OCI-LY3 (cell line): ENCODE measurements around the gene SETBP1.

Experiments
- H2AFZ ChIP-seq: fragments of 200-600, 300-600 bp; shearing (Covaris generic); 2 replicates; pipeline ENCODE4 v1.6.0; 2014; ENCODE audit warnings: antibody characterized with exemption, low read depth, low read length
- H3K27ac ChIP-seq: fragments of 200-600, 300-600 bp; sonication (generic); 2 replicates; pipeline ENCODE4 v1.5.1; 2014; ENCODE audit warnings: mild to moderate bottlenecking, low read length, moderate library complexity, mixed read lengths
- H3K27me3 ChIP-seq: fragments of 200-600, 300-600 bp; sonication (generic); 2 replicates; pipeline ENCODE4 v1.6.1; 2014; ENCODE audit warnings: low read depth, low read length, mixed read lengths
- H3K36me3 ChIP-seq: fragments of 200-600, 300-600 bp; sonication (generic); replicated peaks from 2 replicates; pipeline ENCODE3; 2014; ENCODE audit warnings: low read depth, low read length, mixed read lengths
- H3K4me1 ChIP-seq: fragments of 300-600, 200-600 bp; sonication (generic); 2 replicates; pipeline ENCODE4 v1.6.1; 2014; ENCODE audit warnings: low read length, mixed read lengths
- H3K4me2 ChIP-seq: fragments of 200-600, 300-600 bp; sonication (generic); 2 replicates; pipeline ENCODE4 v1.6.1; 2014; ENCODE audit warnings: low read length, mixed read lengths
- H3K4me3 ChIP-seq: fragments of 300-600, 200-600 bp; sonication (generic); 2 replicates; pipeline ENCODE4 v1.5.1; 2014; ENCODE audit warnings: antibody characterized with exemption, mild to moderate bottlenecking, low read length, moderate library complexity
- H3K79me2 ChIP-seq: fragments of 300-600, 200-600 bp; shearing (Covaris generic); 2 replicates; pipeline ENCODE4 v1.6.1; 2014; ENCODE audit warnings: mild to moderate bottlenecking, low read length, mixed read lengths
- H3K9ac ChIP-seq: fragments of 300-600, 200-600 bp; shearing (Covaris generic); 2 replicates; pipeline ENCODE4 v1.6.0; 2014; ENCODE audit warnings: mild to moderate bottlenecking, low read length, moderate library complexity
- H3K9me3 ChIP-seq: fragments of 200-600, 300-600 bp; shearing (Covaris generic); 2 replicates; pipeline ENCODE4 v1.6.1; 2014; ENCODE audit warnings: low read length, mixed read lengths; ENCODE audit not compliant: insufficient read depth
- H4K20me1 ChIP-seq: fragments of 200-600, 300-600 bp; sonication (generic); 2 replicates; pipeline ENCODE4 v1.6.1; 2016; ENCODE audit warnings: low read length, mixed read lengths; ENCODE audit not compliant: insufficient read depth
- CTCF ChIP-seq: fragments of 200-600, 300-600 bp; sonication (generic); IDR thresholded peaks from 2 replicates; pipeline ENCODE4 v1.5.1; 2014; ENCODE audit warnings: antibody characterized with exemption, low read length, low read depth
- EZH2phosphoT487 ChIP-seq: fragments of 200-600 bp; shearing (Covaris generic); IDR thresholded peaks from 2 replicates; pipeline ENCODE4 v1.6.1; 2018; ENCODE audit warnings: antibody characterized with exemption, mixed run types, low read depth

SETBP1 gene

GRCh38 chr18:44946529-44947113 lies 265.9 kb downstream of the SETBP1 start:
- Histone ChIP-seq H3K9ac (no peak overlapping the region), H3K27ac (no peak overlapping the region), H3K9me3 (no peaks in the 10 kb centered on the region), H3K27me3 (no peaks in the 10 kb centered on the region), H3K4me3 (no peak overlapping the region), H3K4me1 (no peaks in the 10 kb centered on the region), H3K36me3 (no peaks in the 10 kb centered on the region), H3K4me2 (no peak overlapping the region), H2AFZ (no peak overlapping the region), H3K79me2 (no peaks in the 10 kb centered on the region), H4K20me1 (no peaks in the 10 kb centered on the region)
- TF ChIP-seq EZH2phosphoT487 (no peak), CTCF (no peak)

- H3K9ac ChIP-seq: no peak overlapping the region
- H2AFZ ChIP-seq: no peak overlapping the region
- no peaks in the 10 kb centered on the region for H3K9me3 ChIP-seq
Measured at GRCh38 chr18:44949967-44950366, 269.3 kb downstream of the SETBP1 start.

GRCh38 chr18:44950685-44951195 lies 270.1 kb downstream of the SETBP1 start:
- Histone ChIP-seq H3K9ac (no peak overlapping the region), H4K20me1 (no peaks in the 10 kb centered on the region), H3K4me2 (no peak overlapping the region), H2AFZ (no peak overlapping the region), H3K79me2 (no peaks in the 10 kb centered on the region), H3K27me3 (no peaks in the 10 kb centered on the region), H3K36me3 (no peaks in the 10 kb centered on the region), H3K9me3 (no peaks in the 10 kb centered on the region), H3K4me3 (no peak overlapping the region), H3K4me1 (no peaks in the 10 kb centered on the region), H3K27ac (no peak overlapping the region)
- TF ChIP-seq CTCF: no peak
- no peak for TF ChIP-seq EZH2phosphoT487

More at GRCh38 chr18:44949967-44950366, 269.3 kb downstream of the SETBP1 start:
- H3K79me2 ChIP-seq: no peaks in the 10 kb centered on the region
- H3K27ac ChIP-seq: no peak overlapping the region
- TF ChIP-seq EZH2phosphoT487 (no peak), CTCF (no peak)
- H3K4me2 ChIP-seq: no peak overlapping the region
- no peak overlapping the region for H3K4me3 ChIP-seq
- no peaks in the 10 kb centered on the region for H3K4me1 ChIP-seq
- H3K27me3 ChIP-seq: no peaks in the 10 kb centered on the region
- no peaks in the 10 kb centered on the region for H4K20me1 ChIP-seq
- H3K36me3 ChIP-seq: no peaks in the 10 kb centered on the region

GRCh38 chr18:44951748-44952147 lies 271.1 kb downstream of the SETBP1 start:
- TF ChIP-seq EZH2phosphoT487 (no peak), CTCF (no peak)
- Histone ChIP-seq H2AFZ (no peak overlapping the region), H3K4me1 (no peaks in the 10 kb centered on the region), H3K4me3 (no peak overlapping the region), H3K79me2 (no peaks in the 10 kb centered on the region), H3K27me3 (no peaks in the 10 kb centered on the region), H3K9me3 (no peaks in the 10 kb centered on the region), H3K27ac (no peak overlapping the region), H4K20me1 (no peaks in the 10 kb centered on the region), H3K4me2 (no peak overlapping the region), H3K9ac (no peak overlapping the region), H3K36me3 (no peaks in the 10 kb centered on the region)
